DOHH2 (cell line): ENCODE data around the gene C1orf159.

Experiments
- H3F3A ChIP-seq: fragments of 200-600 bp; sonication (generic), shearing (Covaris generic); 2 replicates; pipeline ENCODE4 v1.6.0; 2016; ENCODE audit warnings: antibody characterized with exemption, mild to moderate bottlenecking; ENCODE audit not compliant: control insufficient read depth, insufficient read depth
- H3K27ac ChIP-seq: fragments of 200-600 bp; sonication (generic); 2 replicates; pipeline ENCODE4 v1.5.1; 2014; ENCODE audit warnings: low read depth, mild to moderate bottlenecking, low read length, moderate library complexity
- H3K27me3 ChIP-seq: fragments of 200-600 bp; sonication (generic); 2 replicates; pipeline ENCODE4 v1.6.1; 2014; ENCODE audit warnings: mild to moderate bottlenecking, low read length, mixed read lengths; ENCODE audit not compliant: control insufficient read depth
- H3K36me3 ChIP-seq: fragments of 200-600 bp; sonication (generic); 2 replicates; pipeline ENCODE4 v1.6.1; 2014; ENCODE audit warnings: mild to moderate bottlenecking, low read length, moderate library complexity, mixed read lengths; ENCODE audit not compliant: control insufficient read depth
- H3K4me1 ChIP-seq: fragments of 200-600 bp; sonication (generic); 2 replicates; pipeline ENCODE4 v1.6.1; 2014; ENCODE audit warnings: mild to moderate bottlenecking, low read length, mixed read lengths; ENCODE audit not compliant: control insufficient read depth
- H3K4me2 ChIP-seq: fragments of 200-600 bp; sonication (generic); 2 replicates; pipeline ENCODE4 v1.6.0; 2014; ENCODE audit warnings: mild to moderate bottlenecking, low read length, moderate library complexity
- H3K4me3 ChIP-seq: fragments of 200-600 bp; sonication (generic); 2 replicates; pipeline ENCODE4 v1.5.1; 2014; ENCODE audit warnings: mild to moderate bottlenecking, low read length, mixed read lengths
- H3K79me2 ChIP-seq: fragments of 200-600 bp; sonication (generic); 2 replicates; pipeline ENCODE4 v1.6.1; 2014; ENCODE audit warnings: mild to moderate bottlenecking, low read length, mixed read lengths; ENCODE audit not compliant: control insufficient read depth
- H3K9me2 ChIP-seq: fragments of 200-600 bp; sonication (generic); replicated peaks from 2 replicates; pipeline ENCODE4 v1.6.1; 2014; ENCODE audit warnings: mild to moderate bottlenecking, low read length, mixed read lengths; ENCODE audit not compliant: control insufficient read depth
- H3K9me3 ChIP-seq: fragments of 200-600 bp; sonication (generic); 2 replicates; pipeline ENCODE4 v1.6.1; 2014; ENCODE audit warnings: antibody characterized with exemption, low read length, mixed read lengths; ENCODE audit not compliant: control insufficient read depth, insufficient read depth
- H4K20me1 ChIP-seq: fragments of 200-600 bp; sonication (generic); 2 replicates; pipeline ENCODE4 v1.6.0; 2014; ENCODE audit warnings: low read depth, mild to moderate bottlenecking, antibody characterized with exemption, low read length, moderate library complexity; ENCODE audit not compliant: control insufficient read depth, insufficient read depth
- EZH2phosphoT487 ChIP-seq: fragments of 200-600 bp; sonication (generic); IDR thresholded peaks from 2 replicates; pipeline ENCODE4 v1.6.1; 2017; ENCODE audit warnings: borderline replicate concordance, mild to moderate bottlenecking, antibody characterized with exemption, low read length, moderate library complexity, mixed read lengths
- TF ChIP-seq, protein P1 (sequence below): fragments of 200-600 bp; sonication (generic); IDR thresholded peaks from one replicate; pipeline ENCODE4 v1.5.1; 2014; ENCODE audit warnings: antibody characterized with exemption, mild to moderate bottlenecking, low read depth, low read length; ENCODE audit not compliant: poor library complexity, severe bottlenecking

C1orf159 gene

DNA sequence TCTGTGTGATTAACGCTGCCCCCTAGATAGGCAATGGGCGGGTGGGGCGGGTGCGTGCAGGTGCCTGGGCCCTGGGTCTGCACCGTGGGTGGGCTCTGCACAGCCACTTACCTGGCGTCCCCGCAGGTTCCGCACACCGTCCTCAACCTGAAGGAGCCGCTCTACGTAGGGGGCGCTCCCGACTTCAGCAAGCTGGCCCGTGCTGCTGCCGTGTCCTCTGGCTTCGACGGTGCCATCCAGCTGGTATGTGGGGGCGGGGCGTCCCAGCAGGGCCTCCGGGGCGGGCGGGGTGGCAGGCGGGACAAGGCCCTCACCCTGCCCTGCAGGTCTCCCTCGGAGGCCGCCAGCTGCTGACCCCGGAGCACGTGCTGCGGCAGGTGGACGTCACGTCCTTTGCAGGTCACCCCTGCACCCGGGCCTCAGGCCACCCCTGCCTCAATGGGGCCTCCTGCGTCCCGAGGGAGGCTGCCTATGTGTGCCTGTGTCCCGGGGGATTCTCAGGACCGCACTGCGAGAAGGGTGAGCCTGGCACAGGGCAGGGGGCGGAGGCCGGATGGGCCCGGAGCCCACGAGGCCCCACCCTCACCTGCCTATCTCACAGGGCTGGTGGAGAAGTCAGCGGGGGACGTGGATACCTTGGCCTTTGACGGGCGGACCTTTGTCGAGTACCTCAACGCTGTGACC is 64.6 kb downstream of the C1orf159 start:
- Histone ChIP-seq H3K9me3 (no peaks in the 10 kb centered on the region), H3F3A (no peaks in the 10 kb centered on the region), H3K36me3 (no peaks in the 10 kb centered on the region), H3K79me2 (no peaks in the 10 kb centered on the region), H3K27me3 (no peaks in the 10 kb centered on the region), H3K27ac (no peak overlapping the region), H3K9me2 (no peaks in the 10 kb centered on the region), H3K4me3 (no peak overlapping the region), H3K4me1 (no peaks in the 10 kb centered on the region), H3K4me2 (no peak overlapping the region), H4K20me1 (no peaks in the 10 kb centered on the region)
- TF ChIP-seq, protein P1, sequence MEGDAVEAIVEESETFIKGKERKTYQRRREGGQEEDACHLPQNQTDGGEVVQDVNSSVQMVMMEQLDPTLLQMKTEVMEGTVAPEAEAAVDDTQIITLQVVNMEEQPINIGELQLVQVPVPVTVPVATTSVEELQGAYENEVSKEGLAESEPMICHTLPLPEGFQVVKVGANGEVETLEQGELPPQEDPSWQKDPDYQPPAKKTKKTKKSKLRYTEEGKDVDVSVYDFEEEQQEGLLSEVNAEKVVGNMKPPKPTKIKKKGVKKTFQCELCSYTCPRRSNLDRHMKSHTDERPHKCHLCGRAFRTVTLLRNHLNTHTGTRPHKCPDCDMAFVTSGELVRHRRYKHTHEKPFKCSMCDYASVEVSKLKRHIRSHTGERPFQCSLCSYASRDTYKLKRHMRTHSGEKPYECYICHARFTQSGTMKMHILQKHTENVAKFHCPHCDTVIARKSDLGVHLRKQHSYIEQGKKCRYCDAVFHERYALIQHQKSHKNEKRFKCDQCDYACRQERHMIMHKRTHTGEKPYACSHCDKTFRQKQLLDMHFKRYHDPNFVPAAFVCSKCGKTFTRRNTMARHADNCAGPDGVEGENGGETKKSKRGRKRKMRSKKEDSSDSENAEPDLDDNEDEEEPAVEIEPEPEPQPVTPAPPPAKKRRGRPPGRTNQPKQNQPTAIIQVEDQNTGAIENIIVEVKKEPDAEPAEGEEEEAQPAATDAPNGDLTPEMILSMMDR: no peak
- no peak for TF ChIP-seq EZH2phosphoT487

DNA sequence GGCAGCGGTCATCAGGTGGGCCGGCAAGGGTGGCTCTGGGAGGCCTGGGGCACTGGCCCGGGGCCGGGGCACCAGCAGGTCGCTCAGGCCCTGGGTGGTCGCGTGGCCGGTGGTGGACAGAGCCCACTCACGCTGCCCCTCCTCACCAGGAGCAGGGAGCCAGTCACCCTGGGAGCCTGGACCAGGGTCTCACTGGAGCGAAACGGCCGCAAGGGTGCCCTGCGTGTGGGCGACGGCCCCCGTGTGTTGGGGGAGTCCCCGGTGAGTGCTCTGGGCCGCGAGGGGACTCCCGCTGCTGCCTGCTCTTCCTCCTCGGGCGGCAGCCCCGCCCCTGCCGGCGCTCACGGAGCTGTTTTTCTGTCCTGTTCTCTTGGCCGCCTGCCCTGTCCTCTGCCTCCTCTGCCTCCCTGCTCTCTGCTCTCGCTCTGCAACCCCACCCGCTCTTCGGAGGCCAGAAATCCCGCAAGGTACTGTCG is 65.3 kb downstream of the C1orf159 start:
- H3K4me3 ChIP-seq: no peak overlapping the region
- no peaks in the 10 kb centered on the region for H3K79me2 ChIP-seq
- H3K9me2 ChIP-seq: no peaks in the 10 kb centered on the region
- no peaks in the 10 kb centered on the region for H3F3A ChIP-seq
- H3K27ac ChIP-seq: no peak overlapping the region
- H3K4me2 ChIP-seq: no peak overlapping the region
- H3K27me3 ChIP-seq: no peaks in the 10 kb centered on the region
- no peaks in the 10 kb centered on the region for H3K9me3 ChIP-seq
- no peaks in the 10 kb centered on the region for H3K4me1 ChIP-seq
- H3K36me3 ChIP-seq: no peaks in the 10 kb centered on the region
- TF ChIP-seq EZH2phosphoT487: no peak
- TF ChIP-seq, protein P1: no peak
- no peaks in the 10 kb centered on the region for H4K20me1 ChIP-seq

DNA sequence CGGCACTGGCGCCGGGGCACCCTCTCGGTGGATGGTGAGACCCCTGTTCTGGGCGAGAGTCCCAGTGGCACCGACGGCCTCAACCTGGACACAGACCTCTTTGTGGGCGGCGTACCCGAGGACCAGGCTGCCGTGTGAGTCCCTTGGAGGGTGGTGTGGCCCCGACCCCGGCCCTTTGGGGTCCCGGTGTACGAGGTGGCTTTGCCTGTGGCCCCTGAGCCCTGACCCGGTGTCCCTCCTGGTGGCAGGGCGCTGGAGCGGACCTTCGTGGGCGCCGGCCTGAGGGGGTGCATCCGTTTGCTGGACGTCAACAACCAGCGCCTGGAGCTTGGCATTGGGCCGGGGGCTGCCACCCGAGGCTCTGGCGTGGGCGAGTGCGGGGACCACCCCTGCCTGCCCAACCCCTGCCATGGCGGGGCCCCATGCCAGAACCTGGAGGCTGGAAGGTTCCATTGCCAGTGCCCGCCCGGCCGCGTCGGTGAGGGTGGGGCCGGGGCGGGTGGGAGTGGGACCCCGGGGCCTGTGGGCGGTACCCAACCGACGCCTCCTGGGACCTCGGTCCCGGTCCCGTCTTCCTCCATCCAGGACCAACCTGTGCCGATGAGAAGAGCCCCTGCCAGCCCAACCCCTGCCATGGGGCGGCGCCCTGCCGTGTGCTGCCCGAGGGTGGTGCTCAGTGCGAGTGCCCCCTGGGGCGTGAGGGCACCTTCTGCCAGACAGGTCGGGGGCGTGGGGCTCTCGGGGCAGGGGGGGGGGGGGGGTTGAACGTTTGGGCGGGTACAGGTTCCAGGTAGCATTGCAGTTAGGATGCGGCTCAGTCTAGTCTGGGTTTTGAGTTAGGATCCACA is 66.3 kb downstream of the C1orf159 start:
- H3K27me3 ChIP-seq: no peaks in the 10 kb centered on the region
- H4K20me1 ChIP-seq: no peaks in the 10 kb centered on the region
- H3K4me1 ChIP-seq: no peaks in the 10 kb centered on the region
- no peaks in the 10 kb centered on the region for H3K9me3 ChIP-seq
- H3K4me2 ChIP-seq: no peak overlapping the region
- no peaks in the 10 kb centered on the region for H3K36me3 ChIP-seq
- H3K9me2 ChIP-seq: no peaks in the 10 kb centered on the region
- no peak overlapping the region for H3K27ac ChIP-seq
- TF ChIP-seq EZH2phosphoT487: no peak
- TF ChIP-seq, protein P1: no peak
- no peaks in the 10 kb centered on the region for H3F3A ChIP-seq
- H3K4me3 ChIP-seq: no peak overlapping the region
- no peaks in the 10 kb centered on the region for H3K79me2 ChIP-seq
